ENCODE results near the gene ICAM2. TPM values are rescaled to one million over a fixed set of nuclear protein-coding genes. Genes with fewer than 3 reads are reported as not detected.

The ICAM2 gene
- total and polyA plus RNA-seq, 4 donors, result 58.7 to 77.7 (median 62.2) TPM

DNA sequence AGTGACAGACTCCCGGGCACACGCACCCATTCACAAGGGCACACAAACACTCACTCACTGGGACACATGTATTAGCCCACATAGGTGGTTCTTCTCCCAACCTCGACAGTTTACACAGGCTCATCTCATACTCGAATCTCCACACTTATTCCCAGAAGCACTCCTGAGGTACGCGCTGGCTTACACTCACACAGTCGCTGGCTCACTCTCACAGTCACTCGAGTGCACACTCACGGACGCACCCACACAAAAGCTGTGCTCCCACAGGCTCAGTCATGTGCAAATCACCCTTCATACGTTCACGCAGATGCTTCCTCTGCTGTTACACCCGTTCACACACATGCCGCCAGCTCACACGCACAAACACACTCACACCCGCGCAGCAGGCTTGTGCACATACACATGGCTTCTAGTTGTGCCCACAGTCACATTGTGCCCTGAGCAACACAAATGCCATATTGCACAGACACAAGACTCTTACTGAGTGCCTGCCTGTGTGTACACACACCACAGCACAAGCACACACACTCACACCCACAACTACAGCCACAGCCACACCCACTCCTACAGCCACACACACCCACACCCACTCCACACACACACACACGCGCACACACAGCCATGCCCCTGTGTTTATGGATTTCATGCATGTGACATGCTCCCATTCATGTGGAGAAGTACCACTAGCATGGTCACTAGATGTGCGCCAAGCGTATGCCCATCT lies 30.6 kb downstream of the ICAM2 start:
- Histone ChIP-seq H3K27ac (ENCODE audit: low read depth in 1 of 2, low read length in 1 of 2) (no peak overlapping the region), H3K27me3 (ENCODE audit: control insufficient read depth in 3 of 3, insufficient read depth in 3 of 3, low read length in 2 of 3) (peaks cover 0 to 4% (median 0%) of the 10 kb centered on the region in 3 donors), H3K4me3 (no peak overlapping the region), H3K9ac (ENCODE audit: insufficient read depth in 1 of 2, low read length in 2 of 2) (no peak overlapping the region), H3K9me3 (ENCODE audit: control insufficient read depth in 4 of 4, insufficient read depth in 3 of 4, low read length in 3 of 4) (no peaks in the 10 kb centered on the region), H3K36me3 (ENCODE audit: control insufficient read depth in 4 of 4, insufficient read depth in 4 of 4, low read length in 4 of 4) (no peaks in the 10 kb centered on the region), H3K4me1 (ENCODE audit: control insufficient read depth in 5 of 5, insufficient read depth in 5 of 5, low read length in 5 of 5) (peaks cover 0 to 46% (median 16%) of the 10 kb centered on the region in 5 donors)
- no peak for DNase-seq
- TF ChIP-seq, protein P1, sequence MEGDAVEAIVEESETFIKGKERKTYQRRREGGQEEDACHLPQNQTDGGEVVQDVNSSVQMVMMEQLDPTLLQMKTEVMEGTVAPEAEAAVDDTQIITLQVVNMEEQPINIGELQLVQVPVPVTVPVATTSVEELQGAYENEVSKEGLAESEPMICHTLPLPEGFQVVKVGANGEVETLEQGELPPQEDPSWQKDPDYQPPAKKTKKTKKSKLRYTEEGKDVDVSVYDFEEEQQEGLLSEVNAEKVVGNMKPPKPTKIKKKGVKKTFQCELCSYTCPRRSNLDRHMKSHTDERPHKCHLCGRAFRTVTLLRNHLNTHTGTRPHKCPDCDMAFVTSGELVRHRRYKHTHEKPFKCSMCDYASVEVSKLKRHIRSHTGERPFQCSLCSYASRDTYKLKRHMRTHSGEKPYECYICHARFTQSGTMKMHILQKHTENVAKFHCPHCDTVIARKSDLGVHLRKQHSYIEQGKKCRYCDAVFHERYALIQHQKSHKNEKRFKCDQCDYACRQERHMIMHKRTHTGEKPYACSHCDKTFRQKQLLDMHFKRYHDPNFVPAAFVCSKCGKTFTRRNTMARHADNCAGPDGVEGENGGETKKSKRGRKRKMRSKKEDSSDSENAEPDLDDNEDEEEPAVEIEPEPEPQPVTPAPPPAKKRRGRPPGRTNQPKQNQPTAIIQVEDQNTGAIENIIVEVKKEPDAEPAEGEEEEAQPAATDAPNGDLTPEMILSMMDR (IDR thresholded peaks at IDR 0.05; ENCODE audit: control extremely low read depth, extremely low read depth), result no peak
- no peak for ATAC-seq (ENCODE audit: insufficient read depth, low FRiP score)
- WGBS, 2 donors, result 85 to 89% methylated on average over 21 of the region's 21 CpGs

DNA sequence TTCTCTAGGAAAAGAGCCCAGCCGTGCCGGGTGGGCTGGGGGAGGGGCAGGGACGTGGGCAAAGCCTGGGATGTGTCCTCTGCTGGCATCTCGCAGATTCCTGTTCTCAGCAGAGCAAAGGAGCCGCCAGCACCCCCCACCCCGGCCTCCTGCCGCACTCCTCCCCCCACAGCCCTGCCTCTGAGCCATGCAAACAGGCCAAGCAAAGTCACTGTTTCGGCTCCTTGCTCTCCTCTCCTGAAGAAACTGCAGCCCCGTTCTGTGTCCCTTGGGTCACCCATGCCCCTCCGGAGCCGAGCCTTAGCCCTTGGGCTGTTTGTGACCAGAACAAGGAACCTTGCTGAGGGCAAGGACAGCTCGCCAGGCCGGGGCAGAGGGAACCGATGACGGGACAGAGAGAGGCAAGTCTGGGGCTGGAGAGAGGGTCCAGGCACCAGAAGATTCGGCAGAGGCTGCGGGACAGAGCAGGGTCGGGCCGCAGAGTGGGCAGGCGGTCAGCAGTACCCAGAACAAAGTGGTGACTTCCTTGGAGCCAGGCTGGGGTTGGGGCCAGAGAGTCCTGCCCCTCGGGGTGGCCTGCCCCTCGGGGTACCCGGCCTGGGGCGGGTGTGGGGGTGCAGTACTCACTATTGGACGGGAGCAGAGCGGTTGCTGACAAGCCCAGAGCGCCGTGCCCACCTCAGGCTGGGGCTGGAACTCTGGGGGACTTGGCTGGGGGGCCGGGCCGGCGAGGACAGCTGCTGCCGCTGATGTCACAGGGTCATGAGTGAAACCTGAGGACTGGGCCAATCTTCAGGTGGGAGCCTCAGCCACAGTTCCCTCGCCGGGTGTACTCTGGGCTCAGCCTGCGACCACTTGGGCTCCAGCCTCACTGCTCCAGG lies 31.5 kb downstream of the ICAM2 start:
- peak; percentile 81 to 87 (median 85) for DNase-seq
- ATAC-seq (ENCODE audit: insufficient read depth, low FRiP score), result no peak
- no peak overlapping the region for H3K27ac ChIP-seq (ENCODE audit: low read depth in 1 of 2, low read length in 1 of 2)
- peak overlapping the region in 1 of 2 donors; percentile 49 for H3K9ac ChIP-seq (ENCODE audit: insufficient read depth in 1 of 2, low read length in 2 of 2)
- peaks cover 0 to 54% (median 23%) of the 10 kb centered on the region in 5 donors for H3K4me1 ChIP-seq (ENCODE audit: control insufficient read depth in 5 of 5, insufficient read depth in 5 of 5, low read length in 5 of 5)
- TF ChIP-seq, protein P1 (IDR thresholded peaks at IDR 0.05; ENCODE audit: control extremely low read depth, extremely low read depth), result no peak
- no peaks in the 10 kb centered on the region for H3K9me3 ChIP-seq (ENCODE audit: control insufficient read depth in 4 of 4, insufficient read depth in 3 of 4, low read length in 3 of 4)
- peaks cover 0 to 4% (median 0%) of the 10 kb centered on the region in 3 donors for H3K27me3 ChIP-seq (ENCODE audit: control insufficient read depth in 3 of 3, insufficient read depth in 3 of 3, low read length in 2 of 3)
- H3K36me3 ChIP-seq (ENCODE audit: control insufficient read depth in 4 of 4, insufficient read depth in 4 of 4, low read length in 4 of 4), result no peaks in the 10 kb centered on the region
- 64 to 77% methylated on average over 33 to 35 of the region's 35 CpGs for WGBS, 2 donors
- H3K4me3 ChIP-seq, result no peak overlapping the region

DNA sequence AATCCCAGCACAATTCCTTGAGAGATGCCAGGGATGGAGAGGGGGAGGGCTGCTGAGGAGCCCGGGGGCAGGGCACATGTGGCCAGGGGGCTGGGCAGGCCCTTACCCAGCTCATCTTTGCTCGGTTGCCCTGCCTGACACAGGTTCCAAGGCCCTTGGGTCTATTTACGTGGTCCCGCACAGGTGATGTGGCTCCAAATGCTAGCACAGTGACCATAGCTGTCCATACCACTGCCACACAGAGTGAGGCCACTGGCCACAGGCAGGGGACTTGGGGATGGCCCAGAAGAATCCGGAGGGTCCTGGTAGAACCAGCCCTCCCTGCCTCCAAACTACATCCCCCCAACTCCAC lies 32.3 kb downstream of the ICAM2 start:
- Histone ChIP-seq H3K4me1 (ENCODE audit: control insufficient read depth in 5 of 5, insufficient read depth in 5 of 5, low read length in 5 of 5) (peaks cover 0 to 63% (median 21%) of the 10 kb centered on the region in 5 donors), H3K27me3 (ENCODE audit: control insufficient read depth in 3 of 3, insufficient read depth in 3 of 3, low read length in 2 of 3) (peaks cover 0 to 4% (median 0%) of the 10 kb centered on the region in 3 donors), H3K9ac (ENCODE audit: insufficient read depth in 1 of 2, low read length in 2 of 2) (no peak overlapping the region), H3K4me3 (no peak overlapping the region), H3K36me3 (ENCODE audit: control insufficient read depth in 4 of 4, insufficient read depth in 4 of 4, low read length in 4 of 4) (no peaks in the 10 kb centered on the region), H3K9me3 (ENCODE audit: control insufficient read depth in 4 of 4, insufficient read depth in 3 of 4, low read length in 3 of 4) (no peaks in the 10 kb centered on the region), H3K27ac (ENCODE audit: low read depth in 1 of 2, low read length in 1 of 2) (no peak overlapping the region)
- 92 to 94% methylated on average over 5 of the region's 5 CpGs for WGBS, 2 donors
- no peak for ATAC-seq (ENCODE audit: insufficient read depth, low FRiP score)
- DNase-seq, result no peak
- TF ChIP-seq, protein P1 (IDR thresholded peaks at IDR 0.05; ENCODE audit: control extremely low read depth, extremely low read depth), result no peak

Measured in lung (tissue), 12 donors.